Caco-2 (cell line): ENCODE measurements around the gene RGS21. TPM values are rescaled to one million over a fixed set of nuclear protein-coding genes. Genes with fewer than 3 reads are reported as not detected.

Source experiments
- BruUV-seq: library from RNA; stranded (reverse); fragments of 400-500 nt; replicated peaks from 2 replicates; lab custom pipeline; 2021; lab: Mats Ljungman, UMichigan
- CTCF ChIA-PET: fragments of 300-600 bp; sonication (Branson Sonifier 250); formaldehyde crosslinking; loops from one replicate; lab custom pipeline; 2022; ENCODE audit warnings: antibody characterized with exemption; lab: Charles Lee
- POLR2A ChIA-PET: fragments of 300-600 bp; sonication (Branson Sonifier 250); formaldehyde crosslinking; loops from one replicate; lab custom pipeline; 2022; ENCODE audit warnings: antibody characterized with exemption; lab: Charles Lee
- DNase-seq, 2 experiments: peaks; one replicate each; pipeline versions ENCODE4 v3.0.0 to v3.0.0-alpha.2; 2020 to 2022
- H3K27me3 ChIP-seq: replicated peaks from 2 replicates; pipeline ENCODE4 v1.6.0; 2011; ENCODE audit warnings: low read length; ENCODE audit not compliant: control insufficient read depth, insufficient read depth
- H3K36me3 ChIP-seq: 2 replicates; pipeline ENCODE4 v1.5.1; 2011; ENCODE audit warnings: low read length; ENCODE audit not compliant: control insufficient read depth, insufficient read depth
- H3K4me1 ChIP-seq: fragments of 250-450 bp; sonication (Bioruptor Pico); 2 replicates; pipeline ENCODE4 v1.5.1; 2020; ENCODE audit warnings: mild to moderate bottlenecking
- H3K4me3 ChIP-seq: 2 replicates; pipeline ENCODE4 v1.5.1; 2011; ENCODE audit warnings: low read depth, mild to moderate bottlenecking, control low read depth, low read length
- H3K9me3 ChIP-seq: fragments of 250-450 bp; sonication (Bioruptor Pico); 2 replicates; pipeline ENCODE4 v1.5.1; 2020; ENCODE audit warnings: mild to moderate bottlenecking, moderate library complexity
- H3K27ac Mint-ChIP-seq: one replicate; pipeline ENCODE4 v1.8.0; 2022; ENCODE audit warnings: mixed read lengths; ENCODE audit not compliant: unreplicated experiment
- H3K27me3 Mint-ChIP-seq: one replicate; pipeline ENCODE4 v1.8.0; 2022; ENCODE audit warnings: mixed read lengths; ENCODE audit not compliant: insufficient read depth, unreplicated experiment
- H3K36me3 Mint-ChIP-seq: one replicate; pipeline ENCODE4 v1.8.0; 2022; ENCODE audit warnings: mild to moderate bottlenecking, mixed read lengths; ENCODE audit not compliant: insufficient read depth, unreplicated experiment
- H3K4me1 Mint-ChIP-seq: one replicate; pipeline ENCODE4 v1.8.0; 2022; ENCODE audit warnings: low read depth, mixed read lengths; ENCODE audit not compliant: unreplicated experiment
- H3K4me3 Mint-ChIP-seq: one replicate; pipeline ENCODE4 v1.8.0; 2022; ENCODE audit warnings: mild to moderate bottlenecking, moderate library complexity, mixed read lengths; ENCODE audit not compliant: unreplicated experiment
- H3K9me3 Mint-ChIP-seq: one replicate; pipeline ENCODE4 v1.8.0; 2022; ENCODE audit warnings: mixed read lengths; ENCODE audit not compliant: unreplicated experiment
- CTCF ChIP-seq, 2 experiments: fragments of 200-600 bp in 1 of 2; IDR thresholded peaks; 1 replicate in 1 of 2; 2 replicates in 1 of 2; pipeline versions ENCODE4 v1.5.1 to v1.8.0; 2011 to 2022; ENCODE audit warnings: antibody characterized with exemption in 1 of 2, control low read depth in 1 of 2, inconsistent platforms in 1 of 2, low read depth in 1 of 2, low read length in 1 of 2, mild to moderate bottlenecking in 1 of 2, moderate library complexity in 1 of 2; ENCODE audit not compliant: insufficient read depth in 1 of 2, severe bottlenecking in 1 of 2, unreplicated experiment in 1 of 2
- intact Hi-C: fragments of 100-400 bp; cut with micrococcal nuclease; formaldehyde crosslinking; loops from one replicate; pipeline ENCODE4 v1.10.0; 2022; ENCODE audit not compliant: unreplicated experiment
- total RNA-seq: library from RNA; stranded (reverse); gene quantifications from 2 replicates; pipeline ENCODE4 v1.2.3, GENCODE V29; 2022

The RGS21 gene
- total RNA-seq, 1 experiment from 2014 or later, result not detected

GRCh38 chr1:192401825-192402224 lies 85.0 kb downstream of the RGS21 start:
- CTCF ChIA-PET, result no interaction called here
- Mint-ChIP-seq H3K27ac (no peak overlapping the region), H3K9me3 (no peaks in the 10 kb centered on the region), H3K4me1 (peaks cover 6% of the 10 kb centered on the region), H3K4me3 (no peak overlapping the region), H3K36me3 (no peaks in the 10 kb centered on the region), H3K27me3 (no peaks in the 10 kb centered on the region)
- Histone ChIP-seq H3K4me3 (no peak overlapping the region), H3K9me3 (no peaks in the 10 kb centered on the region), H3K36me3 (no peaks in the 10 kb centered on the region), H3K27me3 (no peaks in the 10 kb centered on the region), H3K4me1 (peaks cover 17% of the 10 kb centered on the region)
- intact Hi-C loops, result no loop called here
- no peak for DNase-seq
- no TSS peak for BruUV-seq
- TF ChIP-seq CTCF (IDR thresholded peaks at IDR 0.05; ENCODE audit: insufficient read depth in 1 of 2, low read depth in 1 of 2, low read length in 1 of 2, severe bottlenecking in 1 of 2, unreplicated experiment in 1 of 2), result no peak
- POLR2A ChIA-PET, result no interaction called here

GRCh38 chr1:192402571-192402970 lies 85.8 kb downstream of the RGS21 start:
- no peak for DNase-seq
- Histone ChIP-seq H3K4me3 (no peak overlapping the region), H3K36me3 (no peaks in the 10 kb centered on the region), H3K27me3 (no peaks in the 10 kb centered on the region), H3K9me3 (no peaks in the 10 kb centered on the region), H3K4me1 (peaks cover 17% of the 10 kb centered on the region)
- Mint-ChIP-seq H3K27me3 (no peaks in the 10 kb centered on the region), H3K4me3 (no peak overlapping the region), H3K4me1 (peaks cover 6% of the 10 kb centered on the region), H3K36me3 (no peaks in the 10 kb centered on the region), H3K27ac (no peak overlapping the region), H3K9me3 (no peaks in the 10 kb centered on the region)
- CTCF ChIA-PET, result no interaction called here
- no peak for TF ChIP-seq CTCF (IDR thresholded peaks at IDR 0.05; ENCODE audit: insufficient read depth in 1 of 2, low read depth in 1 of 2, low read length in 1 of 2, severe bottlenecking in 1 of 2, unreplicated experiment in 1 of 2)
- intact Hi-C loops, result no loop called here
- BruUV-seq, result no TSS peak
- POLR2A ChIA-PET, result no interaction called here

GRCh38 chr1:192407206-192407605 lies 90.4 kb downstream of the RGS21 start:
- ChIA-PET POLR2A (no interaction called here), CTCF (no interaction called here)
- TF ChIP-seq CTCF (IDR thresholded peaks at IDR 0.05; ENCODE audit: insufficient read depth in 1 of 2, low read depth in 1 of 2, low read length in 1 of 2, severe bottlenecking in 1 of 2, unreplicated experiment in 1 of 2), result no peak
- BruUV-seq, result no TSS peak
- Mint-ChIP-seq H3K4me1 (no peaks in the 10 kb centered on the region), H3K9me3 (no peaks in the 10 kb centered on the region), H3K36me3 (no peaks in the 10 kb centered on the region), H3K4me3 (no peak overlapping the region), H3K27me3 (no peaks in the 10 kb centered on the region), H3K27ac (no peak overlapping the region)
- H3K9me3 ChIP-seq, result no peaks in the 10 kb centered on the region
- DNase-seq, result no peak
- no peaks in the 10 kb centered on the region for H3K36me3 ChIP-seq
- intact Hi-C loops, result no loop called here
- no peaks in the 10 kb centered on the region for H3K27me3 ChIP-seq
- no peak overlapping the region for H3K4me3 ChIP-seq
- H3K4me1 ChIP-seq, result peaks cover 9% of the 10 kb centered on the region

Other genes starting within 250 kb of the RGS21 start
- not detected in 2 replicates for gene RGS18, start 158.5 kb upstream of the RGS21 start, total RNA-seq